Progenitor cell of endocrine pancreas (in vitro differentiated cells): Measurements from ENCODE around the gene MAN2B2. TPM values are rescaled to one million over a fixed set of nuclear protein-coding genes. Genes with fewer than 3 reads are reported as not detected.
A peak's percentile ranks its signal among the peaks of the same experiment; 100 is the strongest.

Experiments
- DNase-seq: peaks from one replicate; pipeline ENCODE4 v3.0.0; 2021; ENCODE audit warnings: low spot score; ENCODE audit not compliant: unreplicated experiment
- H3K27ac Mint-ChIP-seq: 2 replicates; pipeline ENCODE4 v1.8.0; 2021; ENCODE audit warnings: mild to moderate bottlenecking, moderate library complexity, mixed read lengths
- H3K27me3 Mint-ChIP-seq: 2 replicates; pipeline ENCODE4 v1.8.0; 2021; ENCODE audit warnings: mixed read lengths
- H3K36me3 Mint-ChIP-seq: 2 replicates; pipeline ENCODE4 v1.8.0; 2022; ENCODE audit warnings: mixed read lengths; ENCODE audit not compliant: insufficient read depth
- H3K4me1 Mint-ChIP-seq: 2 replicates; pipeline ENCODE4 v1.8.0; 2021; ENCODE audit warnings: low read depth, mixed read lengths
- H3K4me3 Mint-ChIP-seq: 2 replicates; pipeline ENCODE4 v1.8.0; 2021; ENCODE audit warnings: low read depth, mild to moderate bottlenecking, moderate library complexity, mixed read lengths
- H3K9me3 Mint-ChIP-seq: 2 replicates; pipeline ENCODE4 v1.8.0; 2021; ENCODE audit warnings: low read depth, mixed read lengths
- total RNA-seq: library from RNA; stranded (reverse); gene quantifications from 2 replicates; pipeline ENCODE4 v1.2.1, GENCODE V29; 2021
- TF ChIP-seq, protein P1 (sequence below): fragments of 200-600 bp; sonication (generic); IDR thresholded peaks from one replicate; pipeline ENCODE4 v1.5.0; 2021; ENCODE audit warnings: antibody characterized with exemption, mild to moderate bottlenecking; ENCODE audit not compliant: unreplicated experiment

MAN2B2 gene
- total RNA-seq, 1 donor from 2014 or later = 25.4 TPM

DNA sequence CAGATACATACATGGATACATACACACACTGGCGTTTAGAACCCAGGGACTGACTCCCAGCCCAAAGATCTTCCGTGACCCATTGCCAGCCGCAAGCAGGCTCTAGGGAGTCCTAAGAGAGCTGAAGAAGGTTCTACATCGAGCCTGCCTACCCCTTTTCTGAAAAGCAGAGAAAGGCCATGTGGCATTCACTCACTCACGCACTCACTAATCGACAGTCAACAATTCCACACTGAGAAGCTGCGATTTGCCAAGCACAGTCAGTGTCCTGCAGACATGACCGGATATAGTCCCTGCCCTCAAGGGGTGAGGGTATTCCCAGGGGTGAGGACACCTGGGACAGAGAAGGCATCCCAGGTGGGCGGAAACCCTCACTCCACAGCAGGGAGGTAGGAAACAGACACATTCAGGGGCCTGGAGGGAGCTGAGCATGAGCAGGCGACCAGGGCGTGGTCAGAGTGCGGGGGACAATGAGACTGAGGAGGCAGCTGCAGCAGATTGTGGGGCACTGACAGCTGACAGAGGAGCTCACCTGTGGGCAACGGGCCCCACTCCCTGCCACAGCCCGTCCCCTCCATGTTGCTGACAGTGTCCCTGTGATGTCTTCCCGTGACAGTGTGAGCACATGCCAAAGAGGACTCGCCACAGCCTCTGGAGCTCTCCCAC lies 13.2 kb upstream of the MAN2B2 start:
- Mint-ChIP-seq H3K27me3 (peaks cover 87% of the 10 kb centered on the region), H3K9me3 (no peaks in the 10 kb centered on the region), H3K4me3 (no peak overlapping the region), H3K36me3 (no peaks in the 10 kb centered on the region), H3K4me1 (no peaks in the 10 kb centered on the region), H3K27ac (peak overlapping the region; percentile 18)
- TF ChIP-seq, protein P1, sequence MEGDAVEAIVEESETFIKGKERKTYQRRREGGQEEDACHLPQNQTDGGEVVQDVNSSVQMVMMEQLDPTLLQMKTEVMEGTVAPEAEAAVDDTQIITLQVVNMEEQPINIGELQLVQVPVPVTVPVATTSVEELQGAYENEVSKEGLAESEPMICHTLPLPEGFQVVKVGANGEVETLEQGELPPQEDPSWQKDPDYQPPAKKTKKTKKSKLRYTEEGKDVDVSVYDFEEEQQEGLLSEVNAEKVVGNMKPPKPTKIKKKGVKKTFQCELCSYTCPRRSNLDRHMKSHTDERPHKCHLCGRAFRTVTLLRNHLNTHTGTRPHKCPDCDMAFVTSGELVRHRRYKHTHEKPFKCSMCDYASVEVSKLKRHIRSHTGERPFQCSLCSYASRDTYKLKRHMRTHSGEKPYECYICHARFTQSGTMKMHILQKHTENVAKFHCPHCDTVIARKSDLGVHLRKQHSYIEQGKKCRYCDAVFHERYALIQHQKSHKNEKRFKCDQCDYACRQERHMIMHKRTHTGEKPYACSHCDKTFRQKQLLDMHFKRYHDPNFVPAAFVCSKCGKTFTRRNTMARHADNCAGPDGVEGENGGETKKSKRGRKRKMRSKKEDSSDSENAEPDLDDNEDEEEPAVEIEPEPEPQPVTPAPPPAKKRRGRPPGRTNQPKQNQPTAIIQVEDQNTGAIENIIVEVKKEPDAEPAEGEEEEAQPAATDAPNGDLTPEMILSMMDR = no peak
- DNase-seq = no peak

DNA sequence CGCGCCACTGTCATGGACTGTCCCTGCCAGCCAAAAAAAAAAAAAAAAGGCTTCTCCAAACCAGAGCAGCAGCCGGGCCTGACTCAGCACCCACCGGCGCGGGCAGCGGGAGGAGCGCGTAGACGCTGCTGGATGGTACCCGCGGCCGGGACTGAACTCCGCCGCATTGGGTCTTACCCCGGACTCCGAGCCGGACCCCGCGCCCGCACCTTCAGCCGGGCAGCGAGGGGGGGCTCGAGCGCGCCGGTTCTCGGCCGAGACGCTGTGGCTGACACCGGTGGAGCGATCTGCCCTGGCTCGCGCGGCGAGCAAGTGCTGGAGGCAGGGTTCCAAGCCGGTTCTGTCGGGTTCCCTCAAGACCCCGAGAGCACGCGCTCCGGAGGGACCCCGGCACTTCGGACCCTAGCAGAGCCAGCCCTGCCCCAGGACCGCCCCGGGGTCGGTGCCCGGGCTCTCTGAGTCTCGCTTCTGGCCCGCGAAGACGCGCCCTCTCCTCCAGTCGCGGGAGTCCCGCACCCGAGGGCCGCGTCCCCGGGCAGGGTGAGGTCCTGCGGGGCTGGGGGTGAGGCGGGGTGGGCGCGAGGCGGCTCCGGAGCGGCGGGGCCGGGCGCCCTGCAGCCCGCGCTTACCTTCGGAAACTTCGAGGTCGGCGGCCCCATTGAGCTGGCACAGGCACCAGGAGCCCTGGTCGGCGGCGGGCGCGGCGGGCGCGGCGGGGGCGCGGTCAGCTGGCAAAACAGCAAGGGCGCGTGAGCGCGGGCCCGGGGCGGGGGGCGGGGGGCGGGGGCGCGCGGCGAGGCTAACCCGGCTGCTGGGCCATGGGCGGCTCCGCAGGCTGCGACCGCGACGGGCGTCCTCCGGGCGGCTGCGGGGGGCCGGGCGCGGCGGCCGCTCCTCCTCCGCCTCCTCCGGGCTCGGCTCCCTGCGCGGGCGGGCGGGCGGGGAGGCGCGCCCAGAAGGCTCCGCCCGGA lies 11.8 kb upstream of the MAN2B2 start:
- TF ChIP-seq, protein P1 = no peak
- Mint-ChIP-seq H3K27ac (no peak overlapping the region), H3K36me3 (no peaks in the 10 kb centered on the region), H3K4me1 (no peaks in the 10 kb centered on the region), H3K27me3 (peaks cover 85% of the 10 kb centered on the region), H3K9me3 (no peaks in the 10 kb centered on the region), H3K4me3 (no peak overlapping the region)
- no peak for DNase-seq

DNA sequence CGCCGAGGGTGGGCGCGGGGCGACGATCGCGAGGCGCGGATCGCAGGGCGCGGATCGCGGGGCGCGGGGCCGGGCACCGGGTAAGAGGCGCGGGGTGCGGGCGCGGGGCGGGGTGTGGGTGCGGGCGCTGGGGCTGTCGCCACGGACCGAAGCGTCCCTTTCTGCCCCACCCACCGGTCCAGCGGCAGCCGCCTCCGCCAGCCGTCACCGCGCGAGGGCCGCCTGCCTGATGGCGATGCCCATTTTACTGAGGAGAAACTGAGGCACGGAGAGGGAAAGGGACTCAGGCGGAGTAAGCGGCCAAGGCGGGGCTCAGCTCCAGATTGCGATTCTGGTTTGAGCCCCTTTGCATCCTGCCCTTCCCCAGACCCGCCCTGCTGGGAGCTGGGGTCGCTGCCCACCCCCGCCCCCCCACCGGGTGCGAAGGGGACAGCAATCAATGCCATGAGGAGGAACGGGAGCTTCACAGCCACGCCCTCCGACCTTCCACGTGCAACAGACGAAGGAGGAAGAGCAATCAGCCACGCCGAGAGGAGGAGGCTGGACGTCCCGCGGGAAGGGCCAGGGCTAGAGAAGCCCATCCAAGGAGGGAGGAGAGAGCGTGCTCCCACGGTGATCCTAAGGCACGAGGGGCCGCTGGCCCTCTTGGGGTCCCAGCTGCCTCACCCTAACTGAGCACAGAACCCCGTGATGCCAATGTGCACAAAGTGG lies 10.9 kb upstream of the MAN2B2 start:
- TF ChIP-seq, protein P1 = no peak
- Mint-ChIP-seq H3K27me3 (peaks cover 84% of the 10 kb centered on the region), H3K9me3 (no peaks in the 10 kb centered on the region), H3K27ac (no peak overlapping the region), H3K36me3 (no peaks in the 10 kb centered on the region), H3K4me1 (no peaks in the 10 kb centered on the region), H3K4me3 (no peak overlapping the region)
- no peak for DNase-seq

DNA sequence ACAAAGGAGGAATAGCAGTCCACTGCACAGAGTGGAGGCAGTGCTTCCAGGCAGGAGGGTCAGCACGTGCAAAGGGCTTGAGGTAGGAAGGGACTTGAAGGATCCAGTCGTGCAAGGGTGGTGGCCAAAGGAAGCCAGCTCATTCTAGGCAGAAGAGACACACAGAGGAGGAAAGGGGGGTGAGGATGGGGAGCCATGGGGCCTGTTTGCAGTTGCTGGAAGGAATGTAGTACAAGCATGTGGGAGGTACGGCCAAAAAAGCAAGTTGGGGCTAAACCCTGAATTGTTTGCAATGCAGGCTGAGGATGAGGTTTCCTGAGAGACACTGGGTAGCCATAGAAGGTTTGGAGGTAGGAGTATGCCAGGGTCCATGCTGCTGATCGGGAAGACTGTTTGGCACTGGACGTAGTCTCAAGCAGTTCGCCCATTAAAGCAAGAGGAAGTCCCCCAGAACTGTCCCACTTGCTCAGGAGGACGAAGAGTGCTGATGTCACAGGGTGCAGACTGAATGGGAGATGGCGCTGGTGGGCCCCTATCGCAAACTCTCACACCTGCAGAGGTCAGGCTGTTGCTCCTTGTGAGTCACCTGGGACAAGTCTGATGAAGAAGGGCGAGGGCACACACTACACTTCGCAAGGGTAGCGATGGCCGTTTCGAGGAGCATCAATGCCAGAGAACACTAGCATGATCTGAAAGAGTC lies 9.1 kb upstream of the MAN2B2 start:
- no peak overlapping the region for H3K27ac Mint-ChIP-seq
- TF ChIP-seq, protein P1 = no peak
- no peak overlapping the region for H3K4me3 Mint-ChIP-seq
- no peak for DNase-seq
- H3K9me3 Mint-ChIP-seq = no peaks in the 10 kb centered on the region
- peaks cover 80% of the 10 kb centered on the region for H3K27me3 Mint-ChIP-seq
- H3K36me3 Mint-ChIP-seq = no peaks in the 10 kb centered on the region
- H3K4me1 Mint-ChIP-seq = no peaks in the 10 kb centered on the region
